Thyroid gland (tissue), 4 donors: ENCODE data around the gene MAN2C1.

Source experiments
- CTCF ChIP-seq, 6 experiments: fragments of 200-600 bp in 3 of 6; fragments of 450-650 bp in 3 of 6; sonication (generic) in 3 of 6; IDR thresholded peaks; one replicate each; pipeline ENCODE4 v1.5.1; 2016 to 2019; ENCODE audit warnings: antibody characterized with exemption in 6 of 6, mild to moderate bottlenecking in 2 of 6, inconsistent platforms in 1 of 6, moderate library complexity in 1 of 6
- POLR2A ChIP-seq, 2 donors: fragments of 450-650 bp; IDR thresholded peaks; one replicate each; pipeline ENCODE4 v1.6.1; 2017; ENCODE audit warnings: antibody characterized with exemption in 2 of 2, mild to moderate bottlenecking in 2 of 2, moderate library complexity in 1 of 2

DNA sequence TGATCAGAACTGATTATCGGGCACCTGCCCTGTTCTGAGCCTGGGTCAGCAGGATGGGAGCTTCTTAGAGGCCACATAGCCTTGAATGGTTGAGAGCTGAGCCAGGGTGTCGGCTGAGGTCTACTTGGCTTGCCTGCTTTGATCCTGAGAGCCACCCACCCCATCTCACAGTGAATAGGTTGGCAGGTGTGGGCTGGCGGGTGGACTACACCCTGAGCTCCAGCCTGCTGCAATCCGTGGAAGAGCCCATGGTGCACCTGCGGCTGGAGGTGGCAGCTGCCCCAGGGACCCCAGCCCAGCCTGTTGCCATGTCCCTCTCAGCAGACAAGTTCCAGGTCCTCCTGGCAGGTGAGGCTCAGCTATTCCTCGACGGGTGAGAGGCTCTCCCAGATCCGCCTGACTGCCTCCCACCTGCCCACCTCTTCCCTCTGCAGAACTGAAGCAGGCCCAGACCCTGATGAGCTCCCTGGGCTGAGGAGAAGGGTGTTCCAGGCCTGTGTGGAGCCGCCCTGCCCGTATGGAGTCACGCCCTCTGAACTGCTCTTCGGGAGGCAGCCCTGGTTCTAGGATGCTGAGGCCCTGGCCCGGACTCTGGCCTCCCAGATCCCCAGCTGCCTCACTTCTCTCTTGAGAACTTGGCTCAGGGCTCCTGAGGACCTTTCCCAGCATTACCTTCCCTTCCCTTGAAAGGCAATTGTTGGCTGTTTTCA, 28.7 kb downstream of the MAN2C1 start:
- TF ChIP-seq CTCF (IDR thresholded peaks at IDR 0.05) (no peak), POLR2A (IDR thresholded peaks at IDR 0.05) (no peak)
